Sigmoid colon (tissue), 4 donors: ENCODE measurements around the gene EXOC6B.

Experiments
- EP300 ChIP-seq, 4 donors: sonication (generic); formaldehyde crosslinking; IDR thresholded peaks; one replicate each; pipeline ENCODE4 v1.6.1; 2017; ENCODE audit warnings: antibody characterized with exemption in 4 of 4
- POLR2A ChIP-seq, 2 donors: fragments of 450-650 bp; IDR thresholded peaks; one replicate each; pipeline ENCODE4 v1.6.1; 2016; ENCODE audit warnings: antibody characterized with exemption in 2 of 2, mild to moderate bottlenecking in 2 of 2, moderate library complexity in 2 of 2
- POLR2AphosphoS5 ChIP-seq, 4 donors: sonication (generic); formaldehyde crosslinking; IDR thresholded peaks; one replicate each; pipeline ENCODE4 v1.6.1; 2017; ENCODE audit warnings: antibody characterized with exemption in 4 of 4
- TF ChIP-seq, protein P1 (sequence below), 4 experiments: fragments of 450-650 bp in 3 of 4; fragments of 200-600 bp in 1 of 4; IDR thresholded peaks; one replicate each; pipeline ENCODE4 v1.5.1; 2016 to 2019; ENCODE audit warnings: antibody characterized with exemption in 4 of 4, mild to moderate bottlenecking in 3 of 4, moderate library complexity in 2 of 4

DNA sequence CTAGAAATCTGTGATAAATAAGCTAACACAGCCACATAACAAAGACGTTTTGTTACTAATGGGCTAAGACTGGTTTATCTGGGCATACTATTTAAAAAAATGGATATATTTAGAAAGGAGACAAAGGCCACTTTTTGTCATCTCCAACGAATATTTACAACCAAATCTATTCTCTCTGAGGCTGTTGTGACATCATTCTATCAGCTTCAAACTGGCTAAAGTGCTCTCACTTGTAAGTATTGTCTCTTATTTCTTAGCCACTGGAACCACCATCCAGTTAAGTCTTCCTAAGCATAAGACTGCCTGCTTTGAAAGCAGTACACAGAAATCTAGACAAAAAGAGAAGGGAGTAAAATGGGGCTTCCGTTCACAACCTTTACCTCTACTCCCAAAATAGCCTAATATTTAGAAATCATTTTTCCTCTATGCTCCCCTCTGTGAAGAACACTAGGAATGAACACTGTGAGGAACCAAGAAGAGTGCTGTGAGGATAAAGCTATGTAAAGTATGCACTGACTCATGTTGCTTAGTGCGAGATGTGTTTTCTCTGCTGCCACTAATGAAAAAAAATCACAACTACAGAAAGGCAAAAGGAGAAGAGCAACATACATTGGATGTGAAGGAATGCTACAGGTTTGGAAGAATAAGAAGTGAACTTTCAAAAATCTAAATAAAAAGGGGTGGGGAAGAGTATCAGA lies 264.1 kb downstream of the EXOC6B start:
- TF ChIP-seq, protein P1, sequence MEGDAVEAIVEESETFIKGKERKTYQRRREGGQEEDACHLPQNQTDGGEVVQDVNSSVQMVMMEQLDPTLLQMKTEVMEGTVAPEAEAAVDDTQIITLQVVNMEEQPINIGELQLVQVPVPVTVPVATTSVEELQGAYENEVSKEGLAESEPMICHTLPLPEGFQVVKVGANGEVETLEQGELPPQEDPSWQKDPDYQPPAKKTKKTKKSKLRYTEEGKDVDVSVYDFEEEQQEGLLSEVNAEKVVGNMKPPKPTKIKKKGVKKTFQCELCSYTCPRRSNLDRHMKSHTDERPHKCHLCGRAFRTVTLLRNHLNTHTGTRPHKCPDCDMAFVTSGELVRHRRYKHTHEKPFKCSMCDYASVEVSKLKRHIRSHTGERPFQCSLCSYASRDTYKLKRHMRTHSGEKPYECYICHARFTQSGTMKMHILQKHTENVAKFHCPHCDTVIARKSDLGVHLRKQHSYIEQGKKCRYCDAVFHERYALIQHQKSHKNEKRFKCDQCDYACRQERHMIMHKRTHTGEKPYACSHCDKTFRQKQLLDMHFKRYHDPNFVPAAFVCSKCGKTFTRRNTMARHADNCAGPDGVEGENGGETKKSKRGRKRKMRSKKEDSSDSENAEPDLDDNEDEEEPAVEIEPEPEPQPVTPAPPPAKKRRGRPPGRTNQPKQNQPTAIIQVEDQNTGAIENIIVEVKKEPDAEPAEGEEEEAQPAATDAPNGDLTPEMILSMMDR (IDR thresholded peaks at IDR 0.05): no peak
- TF ChIP-seq EP300 (IDR thresholded peaks at IDR 0.05): no peak
- TF ChIP-seq POLR2A (IDR thresholded peaks at IDR 0.05): no peak
- no peak for TF ChIP-seq POLR2AphosphoS5 (IDR thresholded peaks at IDR 0.05)
